OCI-LY1 (cell line): ENCODE measurements around the gene PXK.
A peak's percentile ranks its signal among the peaks of the same experiment; 100 is the strongest.

Experiments used
- H2AFZ ChIP-seq: fragments of 200-600 bp; sonication (generic), shearing (Covaris generic); 2 replicates; pipeline ENCODE4 v1.6.0; 2014; ENCODE audit warnings: antibody characterized with exemption, mild to moderate bottlenecking, low read length
- H3F3A ChIP-seq: fragments of 200-600 bp; sonication (generic), shearing (Covaris generic); 2 replicates; pipeline ENCODE4 v1.6.0; 2014; ENCODE audit warnings: mild to moderate bottlenecking, antibody characterized with exemption, low read length, moderate library complexity; ENCODE audit not compliant: insufficient read depth
- H3K27ac ChIP-seq: fragments of 200-600 bp; sonication (generic); 2 replicates; pipeline ENCODE4 v1.5.1; 2014; ENCODE audit warnings: low read length, mixed run types, mild to moderate bottlenecking, low read depth; ENCODE audit not compliant: poor library complexity, severe bottlenecking
- H3K27me3 ChIP-seq: fragments of 200-600 bp; sonication (generic); 2 replicates; pipeline ENCODE4 v1.6.0; 2014; ENCODE audit warnings: antibody characterized with exemption, mild to moderate bottlenecking, low read length, moderate library complexity; ENCODE audit not compliant: insufficient read depth
- H3K36me3 ChIP-seq: fragments of 200-600 bp; sonication (generic); 2 replicates; pipeline ENCODE4 v1.6.1; 2014; ENCODE audit warnings: mild to moderate bottlenecking, antibody characterized with exemption, low read length, moderate library complexity, mixed read lengths; ENCODE audit not compliant: insufficient read depth
- H3K4me1 ChIP-seq: fragments of 200-600 bp; sonication (generic); 2 replicates; pipeline ENCODE4 v1.5.1; 2014; ENCODE audit warnings: mild to moderate bottlenecking, low read length, moderate library complexity; ENCODE audit not compliant: insufficient read depth, severe bottlenecking
- H3K4me2 ChIP-seq: fragments of 200-600 bp; sonication (generic), shearing (Covaris generic); 2 replicates; pipeline ENCODE4 v1.6.1; 2014; ENCODE audit warnings: low read length
- H3K4me3 ChIP-seq: fragments of 200-600 bp; sonication (generic); 2 replicates; pipeline ENCODE4 v1.5.1; 2014; ENCODE audit warnings: low read length, low read depth, mild to moderate bottlenecking, mixed read lengths; ENCODE audit not compliant: poor library complexity, severe bottlenecking
- H3K79me2 ChIP-seq: fragments of 200-600 bp; shearing (Covaris generic); 2 replicates; pipeline ENCODE4 v1.6.1; 2016; ENCODE audit warnings: mixed run types, low read length, mixed read lengths; ENCODE audit not compliant: insufficient read depth
- H3K9ac ChIP-seq: fragments of 200-600 bp; sonication (generic), shearing (Covaris generic); 2 replicates; pipeline ENCODE4 v1.6.1; 2014; ENCODE audit warnings: mild to moderate bottlenecking, low read length, mixed read lengths
- H3K9me2 ChIP-seq: fragments of 200-600 bp; sonication (generic), shearing (Covaris generic); 2 replicates; pipeline ENCODE4 v1.6.1; 2014; ENCODE audit warnings: low read depth, mild to moderate bottlenecking, low read length, mixed read lengths
- H3K9me3 ChIP-seq: fragments of 200-600 bp; shearing (Covaris generic); 2 replicates; pipeline ENCODE4 v1.6.1; 2014; ENCODE audit warnings: low read length, mixed read lengths
- H4K20me1 ChIP-seq: fragments of 200-600 bp; sonication (generic), shearing (Covaris generic); 2 replicates; pipeline ENCODE4 v1.6.0; 2016; ENCODE audit warnings: mild to moderate bottlenecking, low read length; ENCODE audit not compliant: insufficient read depth
- CTCF ChIP-seq: fragments of 200-600 bp; sonication (generic), shearing (Covaris generic); IDR thresholded peaks from 2 replicates; pipeline ENCODE4 v1.5.1; 2017; ENCODE audit warnings: mild to moderate bottlenecking, antibody characterized with exemption, low read length, moderate library complexity, mixed read lengths
- EZH2 ChIP-seq: fragments of 200-600 bp; sonication (generic), shearing (Covaris generic); IDR thresholded peaks from 2 replicates; pipeline ENCODE4 v1.8.0; 2017; ENCODE audit warnings: borderline replicate concordance, mixed run types, mild to moderate bottlenecking, antibody characterized with exemption, low read length, moderate library complexity, mixed read lengths

PXK gene

DNA sequence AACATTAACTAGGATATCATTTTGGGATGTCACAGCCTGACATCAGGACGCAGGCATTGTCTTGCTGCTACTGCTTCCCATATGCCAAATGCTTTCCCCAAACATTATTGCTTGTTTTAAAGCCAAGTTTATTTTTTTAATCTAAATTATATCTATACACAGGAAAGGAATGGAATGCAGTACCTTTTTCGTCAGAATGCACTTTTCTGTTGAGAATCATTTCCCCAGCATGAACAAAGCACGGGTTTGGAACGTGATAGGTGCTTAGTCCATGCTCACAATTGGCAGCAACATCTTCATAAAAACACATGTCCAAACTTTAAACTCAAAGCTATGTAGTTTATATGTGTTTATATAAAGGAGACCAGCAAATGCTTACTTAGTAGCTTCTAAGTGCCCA lies 26.1 kb downstream of the PXK start:
- no peaks in the 10 kb centered on the region for H3K27me3 ChIP-seq
- no peaks in the 10 kb centered on the region for H3F3A ChIP-seq
- no peak overlapping the region for H3K4me3 ChIP-seq
- H4K20me1 ChIP-seq, result peaks cover 4% of the 10 kb centered on the region
- H3K27ac ChIP-seq, result peak overlapping the region; percentile 100
- H3K4me2 ChIP-seq, result no peak overlapping the region
- H3K9me3 ChIP-seq, result no peaks in the 10 kb centered on the region
- TF ChIP-seq EZH2 (no peak), CTCF (no peak)
- no peak overlapping the region; the same call in 1 of the 2 replicates for H3K9ac ChIP-seq
- H3K79me2 ChIP-seq, result peaks cover 90% of the 10 kb centered on the region
- H3K4me1 ChIP-seq, result peaks cover 70% of the 10 kb centered on the region
- H2AFZ ChIP-seq, result no peak overlapping the region
- no peaks in the 10 kb centered on the region for H3K9me2 ChIP-seq
- peaks cover 55% of the 10 kb centered on the region for H3K36me3 ChIP-seq

DNA sequence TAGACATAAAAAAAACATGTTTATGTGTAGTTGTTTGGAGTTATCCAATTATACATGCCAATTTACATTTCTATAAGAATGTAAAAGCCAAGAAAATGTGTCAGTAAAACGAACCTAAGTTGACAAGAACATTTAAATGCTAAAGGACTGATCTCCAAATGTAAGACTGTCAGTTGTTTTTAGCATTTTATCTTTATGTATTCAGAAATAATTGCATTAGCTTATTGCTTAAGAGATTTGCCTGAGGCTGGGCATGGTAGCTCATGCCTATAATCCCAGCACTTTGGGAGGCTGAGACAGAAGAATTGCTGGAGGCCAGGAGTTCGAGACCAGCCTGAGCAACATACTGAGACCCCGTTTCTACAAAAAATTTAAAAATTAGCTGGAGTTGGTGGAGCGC lies 26.9 kb downstream of the PXK start:
- Histone ChIP-seq H3K9ac (no peak overlapping the region), H3K36me3 (peaks cover 55% of the 10 kb centered on the region), H3K4me3 (no peak overlapping the region), H3K27ac (no peak overlapping the region), H3K9me2 (no peaks in the 10 kb centered on the region), H3K9me3 (no peaks in the 10 kb centered on the region), H2AFZ (no peak overlapping the region), H4K20me1 (peaks cover 4% of the 10 kb centered on the region), H3F3A (no peaks in the 10 kb centered on the region), H3K4me1 (peaks cover 63% of the 10 kb centered on the region), H3K27me3 (no peaks in the 10 kb centered on the region), H3K79me2 (peaks cover 94% of the 10 kb centered on the region), H3K4me2 (no peak overlapping the region)
- TF ChIP-seq EZH2 (no peak), CTCF (no peak)

DNA sequence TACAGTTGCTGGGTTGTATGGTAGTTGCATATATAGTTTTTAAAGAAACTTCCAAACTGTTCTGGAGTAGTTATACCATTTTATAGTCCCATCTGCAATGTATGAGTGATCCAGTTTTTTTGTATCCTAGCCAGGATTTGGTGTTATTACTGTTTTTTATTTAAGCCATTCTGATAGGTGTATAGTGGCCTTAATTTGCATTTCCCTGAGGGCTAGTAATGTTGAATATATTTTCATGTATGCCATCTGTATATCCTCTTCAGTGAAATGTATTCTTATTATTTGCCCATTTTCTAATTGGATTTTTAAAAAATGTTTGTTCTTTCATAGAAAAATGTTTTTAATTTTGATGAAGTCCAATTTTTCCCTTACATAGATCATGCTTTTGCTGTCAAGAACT lies 29.2 kb downstream of the PXK start:
- Histone ChIP-seq H3K9me3 (no peaks in the 10 kb centered on the region), H3K9me2 (no peaks in the 10 kb centered on the region), H3K4me2 (no peak overlapping the region), H3K9ac (no peak overlapping the region), H3K79me2 (peaks cover 100% of the 10 kb centered on the region), H4K20me1 (peaks cover 4% of the 10 kb centered on the region), H3K36me3 (peaks cover 73% of the 10 kb centered on the region), H3K4me3 (no peak overlapping the region), H3K4me1 (peaks cover 52% of the 10 kb centered on the region), H2AFZ (no peak overlapping the region), H3K27ac (no peak overlapping the region), H3F3A (no peaks in the 10 kb centered on the region), H3K27me3 (no peaks in the 10 kb centered on the region)
- TF ChIP-seq EZH2, result no peak
- TF ChIP-seq CTCF, result no peak
